Stimulated activated CD8-positive, alpha-beta memory T cell treated with anti-CD3 and anti-CD28 coated beads, Interleukin-7, amount 100 ng/mL, for 48 hours (primary cell): ENCODE data around the gene IFNG-AS1.

ENCODE experiments used
- DNase-seq, 2 donors: peaks; one replicate each; pipeline ENCODE4 v3.0.0-alpha.2; 2020; ENCODE audit warnings: low read depth in 1 of 2; ENCODE audit errors: extremely low read depth in 1 of 2

IFNG-AS1 gene

GRCh38 chr12:67993143-67993542 is 3.9 kb downstream of the IFNG-AS1 start:
- no peak for DNase-seq

- DNase-seq, result no peak
Observed at GRCh38 chr12:67994046-67994445, 4.8 kb downstream of the IFNG-AS1 start.

- no peak for DNase-seq
Observed at GRCh38 chr12:67996347-67996746, 7.1 kb downstream of the IFNG-AS1 start.

GRCh38 chr12:67998379-67998778 is 9.1 kb downstream of the IFNG-AS1 start:
- no peak for DNase-seq

- DNase-seq, result no peak
Observed at GRCh38 chr12:67999244-67999643, 10.0 kb downstream of the IFNG-AS1 start.

GRCh38 chr12:68001486-68002466 is 12.5 kb downstream of the IFNG-AS1 start:
- no peak for DNase-seq

GRCh38 chr12:68003777-68004176 is 14.5 kb downstream of the IFNG-AS1 start:
- DNase-seq, result no peak

- no peak for DNase-seq
Observed at GRCh38 chr12:68007033-68007432, 17.8 kb downstream of the IFNG-AS1 start.

- DNase-seq, result no peak
Observed at GRCh38 chr12:68007466-68007865, 18.2 kb downstream of the IFNG-AS1 start.

- no peak for DNase-seq
Observed at GRCh38 chr12:68011206-68011881, 22.1 kb downstream of the IFNG-AS1 start.

GRCh38 chr12:68011882-68012207 is 22.6 kb downstream of the IFNG-AS1 start:
- DNase-seq, result no peak

- DNase-seq, result no peak
Observed at GRCh38 chr12:68012712-68013111, 23.5 kb downstream of the IFNG-AS1 start.

- no peak for DNase-seq
Observed at GRCh38 chr12:68013181-68013580, 23.9 kb downstream of the IFNG-AS1 start.

GRCh38 chr12:68016136-68016535 is 26.9 kb downstream of the IFNG-AS1 start:
- no peak for DNase-seq

GRCh38 chr12:68018315-68018714 is 29.1 kb downstream of the IFNG-AS1 start:
- no peak for DNase-seq

GRCh38 chr12:68020049-68020448 is 30.8 kb downstream of the IFNG-AS1 start:
- DNase-seq, result no peak

- no peak for DNase-seq
Observed at GRCh38 chr12:68020699-68021098, 31.5 kb downstream of the IFNG-AS1 start.

- no peak for DNase-seq
Observed at GRCh38 chr12:68028647-68029046, 39.4 kb downstream of the IFNG-AS1 start.

- no peak for DNase-seq
Observed at GRCh38 chr12:68030248-68030647, 41.0 kb downstream of the IFNG-AS1 start.

- no peak for DNase-seq
Observed at GRCh38 chr12:68031174-68031573, 41.9 kb downstream of the IFNG-AS1 start.

GRCh38 chr12:68031881-68032739 is 42.9 kb downstream of the IFNG-AS1 start:
- DNase-seq, result no peak
